SK-N-MC (cell line): ENCODE results near the gene ZBTB20.

Experiments used
- DNase-seq: peaks from one replicate; pipeline ENCODE4 v3.0.0-alpha.2; 2011; ENCODE audit warnings: low read depth, low spot score
- H3K27ac ChIP-seq: fragments of 200-600 bp; sonication (generic); 2 replicates; pipeline ENCODE4 v1.5.1; 2016; ENCODE audit warnings: mixed run types
- H3K36me3 ChIP-seq: fragments of 200-600 bp; sonication (generic); 2 replicates; pipeline ENCODE4 v1.6.1; 2017; ENCODE audit warnings: antibody characterized with exemption, low read length, mixed read lengths; ENCODE audit not compliant: insufficient read depth
- H3K4me3 ChIP-seq: fragments of 200-600 bp; sonication (generic); 2 replicates; pipeline ENCODE4 v1.5.1; 2016
- H3K9ac ChIP-seq: fragments of 200-600 bp; sonication (generic); 2 replicates; pipeline ENCODE4 v1.8.0; 2017; ENCODE audit warnings: mixed run types, mixed read lengths; ENCODE audit not compliant: insufficient read length
- H3K9me3 ChIP-seq: fragments of 200-600 bp; sonication (generic); 2 replicates; pipeline ENCODE4 v1.6.1; 2017; ENCODE audit warnings: low read depth, mild to moderate bottlenecking, antibody characterized with exemption, low read length, moderate library complexity, mixed read lengths
- EZH2 ChIP-seq: fragments of 200-600 bp; sonication (generic); IDR thresholded peaks from one replicate; pipeline ENCODE4 v1.6.1; 2017; ENCODE audit warnings: antibody characterized with exemption
- FOXP2 ChIP-seq: optimal IDR thresholded peaks from 2 replicates; pipeline ENCODE3; 2011; ENCODE audit warnings: mild to moderate bottlenecking, moderate library complexity; ENCODE audit not compliant: insufficient read depth; ENCODE audit errors: extremely low read length, control extremely low read depth
- POLR2AphosphoS5 ChIP-seq: IDR thresholded peaks from 2 replicates; pipeline ENCODE4 v1.6.1; 2012; ENCODE audit warnings: mild to moderate bottlenecking, low read depth, low read length, borderline replicate concordance

The ZBTB20 gene

GRCh38 chr3:114902691-114903101 is 244.4 kb downstream of the ZBTB20 start:
- Histone ChIP-seq H3K4me3 (no peak overlapping the region), H3K9ac (no peak overlapping the region), H3K36me3 (no peaks in the 10 kb centered on the region), H3K27ac (no peak overlapping the region), H3K9me3 (no peaks in the 10 kb centered on the region)
- no peak for DNase-seq
- TF ChIP-seq FOXP2 (no peak), POLR2AphosphoS5 (no peak), EZH2 (no peak)

GRCh38 chr3:114900908-114901307 is 246.2 kb downstream of the ZBTB20 start:
- Histone ChIP-seq H3K9ac (no peak overlapping the region), H3K27ac (no peak overlapping the region), H3K4me3 (no peak overlapping the region), H3K9me3 (no peaks in the 10 kb centered on the region), H3K36me3 (no peaks in the 10 kb centered on the region)
- no peak for DNase-seq
- TF ChIP-seq FOXP2: no peak
- no peak for TF ChIP-seq POLR2AphosphoS5
- no peak for TF ChIP-seq EZH2

- Histone ChIP-seq H3K27ac (no peak overlapping the region), H3K36me3 (no peaks in the 10 kb centered on the region), H3K4me3 (no peak overlapping the region), H3K9me3 (no peaks in the 10 kb centered on the region), H3K9ac (no peak overlapping the region)
- DNase-seq: no peak
- TF ChIP-seq POLR2AphosphoS5 (no peak), FOXP2 (no peak), EZH2 (no peak)
Measured at GRCh38 chr3:114899186-114899931, 247.7 kb downstream of the ZBTB20 start.

DNA sequence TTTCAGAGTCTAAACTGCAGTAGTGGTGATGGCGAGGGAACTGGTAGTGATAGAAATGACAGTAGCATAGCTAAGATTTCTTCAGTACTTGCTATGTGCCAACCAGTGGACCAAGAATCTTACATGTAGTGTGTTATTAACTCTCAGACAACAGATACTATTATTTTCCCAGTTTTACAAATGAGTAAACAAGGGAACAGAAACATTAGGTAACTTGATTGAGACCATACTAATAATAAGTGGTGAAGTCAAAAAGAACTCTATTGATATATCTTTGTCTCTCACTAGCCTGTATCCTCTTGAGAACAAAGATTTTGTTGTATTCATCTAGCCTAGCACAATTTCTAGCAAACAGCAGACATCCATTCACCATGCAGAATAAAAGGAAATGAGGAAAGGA is 250.1 kb downstream of the ZBTB20 start:
- no peak overlapping the region for H3K4me3 ChIP-seq

GRCh38 chr3:114893361-114893760 is 253.7 kb downstream of the ZBTB20 start:
- Histone ChIP-seq H3K9me3 (no peaks in the 10 kb centered on the region), H3K27ac (no peak overlapping the region), H3K4me3 (no peak overlapping the region), H3K9ac (no peak overlapping the region), H3K36me3 (no peaks in the 10 kb centered on the region)
- DNase-seq: no peak
- TF ChIP-seq FOXP2 (no peak), EZH2 (no peak), POLR2AphosphoS5 (no peak)

More for the DNA sequence above, 250.1 kb downstream of the ZBTB20 start:
- Histone ChIP-seq H3K27ac (no peak overlapping the region), H3K9me3 (no peaks in the 10 kb centered on the region), H3K36me3 (no peaks in the 10 kb centered on the region), H3K9ac (no peak overlapping the region)
- no peak for TF ChIP-seq POLR2AphosphoS5
- TF ChIP-seq FOXP2: no peak
- TF ChIP-seq EZH2: no peak
- no peak for DNase-seq

- H3K4me3 ChIP-seq: no peak overlapping the region
- no peak for TF ChIP-seq POLR2AphosphoS5
- no peak for TF ChIP-seq FOXP2
- no peak for TF ChIP-seq EZH2
- H3K36me3 ChIP-seq: no peaks in the 10 kb centered on the region
- no peaks in the 10 kb centered on the region for H3K9me3 ChIP-seq
- no peak overlapping the region for H3K9ac ChIP-seq
- no peak overlapping the region for H3K27ac ChIP-seq
- no peak for DNase-seq
Measured at GRCh38 chr3:114892880-114893279, 254.2 kb downstream of the ZBTB20 start.

DNA sequence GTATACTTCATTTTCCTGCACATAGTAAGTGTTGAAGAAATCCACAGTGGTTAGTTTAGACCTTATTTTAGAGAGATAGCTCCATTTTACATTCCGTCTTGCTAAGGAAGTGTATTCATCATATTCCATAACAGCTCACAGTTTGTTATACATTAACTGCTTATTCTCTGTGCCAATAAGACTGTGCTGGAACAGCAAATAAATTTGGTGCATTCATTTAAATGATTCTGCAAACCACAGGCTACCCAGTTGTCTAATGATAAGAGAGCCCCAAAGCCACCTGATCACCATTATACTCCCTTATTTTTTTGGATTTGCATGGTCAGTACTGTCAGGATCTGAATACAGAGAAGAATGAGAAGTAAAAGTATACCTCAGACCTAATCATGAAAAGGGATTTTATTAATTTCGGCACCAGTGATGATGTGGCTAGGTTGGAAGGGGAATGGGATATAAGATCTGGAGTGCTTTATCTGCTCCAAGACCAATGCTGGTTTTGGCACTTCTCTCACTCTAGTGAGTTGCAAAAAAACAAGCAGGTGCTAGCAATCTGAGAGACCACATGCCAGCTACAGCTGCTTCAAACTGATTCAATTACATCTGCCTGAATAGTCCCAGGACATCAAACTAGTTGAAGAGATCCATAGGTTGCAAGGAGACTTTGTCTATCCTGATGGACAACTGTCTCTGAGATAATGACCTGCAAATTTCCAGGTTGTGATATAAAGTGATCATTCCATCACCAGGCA is 254.8 kb downstream of the ZBTB20 start:
- TF ChIP-seq FOXP2: no peak
- TF ChIP-seq EZH2: no peak
- no peak for TF ChIP-seq POLR2AphosphoS5
- no peak for DNase-seq
- no peak overlapping the region for H3K4me3 ChIP-seq
- no peak overlapping the region for H3K27ac ChIP-seq
- H3K9me3 ChIP-seq: no peaks in the 10 kb centered on the region
- no peak overlapping the region for H3K9ac ChIP-seq
- H3K36me3 ChIP-seq: no peaks in the 10 kb centered on the region

- Histone ChIP-seq H3K4me3 (no peak overlapping the region), H3K27ac (no peak overlapping the region), H3K9me3 (no peaks in the 10 kb centered on the region), H3K9ac (no peak overlapping the region), H3K36me3 (no peaks in the 10 kb centered on the region)
- DNase-seq: no peak
- TF ChIP-seq FOXP2: no peak
- no peak for TF ChIP-seq POLR2AphosphoS5
- no peak for TF ChIP-seq EZH2
Measured at GRCh38 chr3:114887806-114888205, 259.3 kb downstream of the ZBTB20 start.

GRCh38 chr3:114886905-114887304 is 260.2 kb downstream of the ZBTB20 start:
- no peak for DNase-seq
- no peaks in the 10 kb centered on the region for H3K36me3 ChIP-seq
- no peak overlapping the region for H3K27ac ChIP-seq
- H3K9ac ChIP-seq: no peak overlapping the region
- no peaks in the 10 kb centered on the region for H3K9me3 ChIP-seq
- H3K4me3 ChIP-seq: no peak overlapping the region
- TF ChIP-seq EZH2: no peak
- TF ChIP-seq FOXP2: no peak
- no peak for TF ChIP-seq POLR2AphosphoS5
